Epithelial cell of proximal tubule (primary cell): ENCODE results near the gene LRRC4C. TPM values are rescaled to one million over a fixed set of nuclear protein-coding genes. Genes with fewer than 3 reads are reported as not detected.

Source experiments
- DNase-seq: peaks from one replicate; pipeline ENCODE4 v3.0.0-alpha.2; 2011; ENCODE audit warnings: low read depth
- H3K4me3 ChIP-seq: 2 replicates; pipeline ENCODE4 v1.5.1; 2011; ENCODE audit warnings: low read depth, mild to moderate bottlenecking, low read length
- CTCF ChIP-seq: conservative IDR thresholded peaks from 2 replicates; pipeline ENCODE4 v1.5.1; 2012; ENCODE audit warnings: low read depth, mild to moderate bottlenecking, low read length
- total RNA-seq: library from RNA; depleted of rRNA; stranded (reverse); fragments of >200 nt; gene quantifications from 2 replicates; pipeline ENCODE4 v1.2.3, GENCODE V29; 2015

Gene LRRC4C
- total RNA-seq, 1 donor from 2014 or later: 0.12 TPM

- TF ChIP-seq CTCF: peak; percentile 50
- no peak for DNase-seq
- no peak overlapping the region for H3K4me3 ChIP-seq
Observed at GRCh38 chr11:40401132-40401853, 1058.2 kb downstream of the LRRC4C start.

GRCh38 chr11:40397141-40397540 lies 1062.3 kb downstream of the LRRC4C start:
- no peak overlapping the region for H3K4me3 ChIP-seq
- no peak for TF ChIP-seq CTCF
- no peak for DNase-seq

GRCh38 chr11:40393511-40393910 lies 1065.9 kb downstream of the LRRC4C start:
- DNase-seq: no peak
- TF ChIP-seq CTCF: no peak
- H3K4me3 ChIP-seq: no peak overlapping the region

- TF ChIP-seq CTCF: no peak
- no peak for DNase-seq
Observed at GRCh38 chr11:40391679-40392078, 1067.8 kb downstream of the LRRC4C start.

GRCh38 chr11:40388097-40388818 lies 1071.2 kb downstream of the LRRC4C start:
- DNase-seq: peak; percentile 67
- no peak overlapping the region for H3K4me3 ChIP-seq
- TF ChIP-seq CTCF: no peak

More at GRCh38 chr11:40391679-40392078, 1067.8 kb downstream of the LRRC4C start:
- H3K4me3 ChIP-seq: no peak overlapping the region

GRCh38 chr11:40387240-40387980 lies 1072.0 kb downstream of the LRRC4C start:
- TF ChIP-seq CTCF: no peak
- DNase-seq: no peak

More at GRCh38 chr11:40387240-40387980, 1072.0 kb downstream of the LRRC4C start:
- no peak overlapping the region for H3K4me3 ChIP-seq
